Measurements from ENCODE around the gene MCOLN2. TPM values are rescaled to one million over a fixed set of nuclear protein-coding genes. Genes with fewer than 3 reads are reported as not detected.

The MCOLN2 gene
- total and polyA plus RNA-seq, 2 of the 13 experiments (the other 11 are each of a cell fraction or from before 2014, with no cell fraction given) = not detected

DNA sequence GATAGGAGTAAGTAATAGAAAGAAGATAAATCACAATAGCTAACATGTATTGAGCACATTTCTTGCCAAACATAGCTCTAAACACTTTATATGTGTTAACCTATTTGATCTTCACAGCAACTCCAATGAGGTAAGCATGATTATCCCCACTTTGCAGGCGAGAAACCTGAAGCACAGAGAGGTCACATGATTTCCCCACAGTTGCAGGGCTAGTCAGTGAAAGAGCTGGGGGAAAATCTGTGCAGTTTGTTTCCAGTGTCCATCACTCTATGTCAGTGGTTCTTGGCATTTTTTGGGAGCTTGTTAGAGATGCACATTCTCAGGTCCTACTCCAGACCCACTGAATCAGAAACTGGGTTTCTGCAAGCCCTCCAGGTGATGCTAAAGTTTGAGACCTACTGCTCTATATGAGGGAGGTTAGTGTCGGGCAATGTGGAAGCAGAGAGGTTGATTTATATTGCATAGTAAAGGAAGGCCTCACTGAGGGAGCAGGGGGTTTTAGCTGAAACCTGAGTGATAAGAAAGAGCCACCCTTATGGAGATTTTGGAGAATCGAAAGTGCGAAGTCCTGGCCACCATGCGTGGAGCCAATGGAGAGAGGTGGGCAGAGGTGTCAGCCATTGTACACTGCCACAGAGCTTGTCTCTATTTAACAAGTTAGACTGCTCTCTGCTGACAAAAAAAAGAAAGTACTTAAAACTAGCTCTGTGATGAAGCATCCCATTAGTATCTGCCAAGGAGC is 30.5 kb upstream of the MCOLN2 start:
- no peaks in the 10 kb centered on the region for H3K36me3 ChIP-seq (replicated peaks in 1 of 2; ENCODE audit: control insufficient read depth in 1 of 2, insufficient read depth in 2 of 2, low read length in 2 of 2)
- no peaks in the 10 kb centered on the region for H3K79me2 ChIP-seq (ENCODE audit: insufficient read depth, low read length)
- in situ Hi-C loops (cut with HindIII; ENCODE audit: extremely low pct_ligation_motif_present, low pct_unique_long_range_greater_than_20kb) = no loop called here
- ChIA-PET CTCF (ENCODE audit: low intra/inter-chr PET ratio, low total read pairs) (interaction anchor here (2.0 kb wide), 1 partner anchor 83 kb away, joined by 10 read pairs; no protein-coding TSS in a partner anchor), POLR2A (no interaction called here)
- H4K20me1 ChIP-seq (ENCODE audit: insufficient read depth, low read length) = no peaks in the 10 kb centered on the region
- no peaks in the 10 kb centered on the region for H3K4me1 ChIP-seq (ENCODE audit: insufficient read depth, low read length)
- H3K27ac ChIP-seq (ENCODE audit: extremely low read length, insufficient read depth, low read length) = no peak overlapping the region
- H3K9me3 ChIP-seq (ENCODE audit: low read length) = no peaks in the 10 kb centered on the region
- ATAC-seq (peak; percentile 84), FAIRE-seq (no peak), DNase-seq (ENCODE audit: low spot score) (no peak)
- H3K4me2 ChIP-seq (ENCODE audit: low read depth, low read length) = no peak overlapping the region
- no peak overlapping the region for H2AFZ ChIP-seq (ENCODE audit: low read length)
- TF ChIP-seq ZKSCAN8 (CRISPR knock-in tag; IDR thresholded peaks at IDR 0.05; ENCODE audit: borderline replicate concordance) = no peak
- TF ChIP-seq STAG1 (CRISPR knock-in tag; IDR thresholded peaks at IDR 0.05) = peak; percentile 22; the same call in 1 of the 2 replicates
- no peak overlapping the region for H3K9ac ChIP-seq (ENCODE audit: insufficient read depth, low read depth, low read length)
- BruUV-seq (replicated peaks) = no TSS peak
- WGBS (ENCODE audit: low lambda C conversion rate) = 28% methylated on average over 5 of the region's 5 CpGs
- H3K4me3 ChIP-seq (replicated peaks in 1 of 3; ENCODE audit: insufficient read depth in 1 of 3, low read depth in 2 of 3, low read length in 3 of 3) = no peak overlapping the region
- H3K27me3 ChIP-seq (ENCODE audit: control insufficient read depth in 1 of 2, insufficient read depth in 2 of 2, low read length in 2 of 2) = no peaks in the 10 kb centered on the region
- intact Hi-C loops (cut with micrococcal nuclease; ENCODE audit: unreplicated experiment) = loop anchor here (1.0 kb wide), 1 partner anchor 82 kb away; no protein-coding TSS in a partner anchor

DNA sequence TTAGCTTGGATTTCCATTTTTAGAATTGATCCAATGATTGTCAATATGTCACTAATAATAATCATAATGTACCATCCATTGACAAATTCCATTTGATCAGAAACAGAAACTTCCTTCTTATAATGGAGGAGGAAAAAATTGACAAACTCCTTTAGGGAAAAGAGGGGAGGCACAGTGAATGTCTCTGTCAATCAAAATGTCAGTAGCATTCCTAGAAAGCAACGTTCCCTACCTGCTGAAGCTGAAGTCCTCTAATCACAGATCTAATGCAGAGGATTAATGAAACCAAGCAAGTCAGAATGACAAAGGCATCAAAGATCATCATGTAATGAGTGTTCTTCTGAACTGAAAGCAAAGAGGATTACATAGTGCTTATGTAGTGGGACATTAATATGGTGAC is 29.0 kb upstream of the MCOLN2 start:
- TF ChIP-seq ZNF282 (IDR thresholded peaks at IDR 0.05; ENCODE audit: partially characterized antibody) = no peak
- 0 out of 2 replicates have a peak, but pooled peaks have one; percentile 12 for TF ChIP-seq BCL6 (CRISPR knock-in tag; IDR thresholded peaks at IDR 0.05)
- no peak for TF ChIP-seq TCF12 (IDR thresholded peaks at IDR 0.05)
- TF ChIP-seq TCF12 (CRISPR knock-in tag; IDR thresholded peaks at IDR 0.05) = no peak
- TF ChIP-seq IKZF4 (CRISPR knock-in tag; IDR thresholded peaks at IDR 0.05; ENCODE audit: borderline replicate concordance, low read depth, not compliant biosample characterization) = no peak
- Histone ChIP-seq H3K79me2 (ENCODE audit: insufficient read depth, low read length) (no peaks in the 10 kb centered on the region), H3K27me3 (ENCODE audit: control insufficient read depth in 1 of 2, insufficient read depth in 2 of 2, low read length in 2 of 2) (no peaks in the 10 kb centered on the region), H4K20me1 (ENCODE audit: insufficient read depth, low read length) (no peaks in the 10 kb centered on the region), H3K9ac (ENCODE audit: insufficient read depth, low read depth, low read length) (no peak overlapping the region), H3K36me3 (replicated peaks in 1 of 2; ENCODE audit: control insufficient read depth in 1 of 2, insufficient read depth in 2 of 2, low read length in 2 of 2) (no peaks in the 10 kb centered on the region), H3K9me3 (ENCODE audit: low read length) (no peaks in the 10 kb centered on the region), H3K4me2 (ENCODE audit: low read depth, low read length) (no peak overlapping the region), H3K27ac (ENCODE audit: extremely low read length, insufficient read depth, low read length) (no peak overlapping the region), H3K4me3 (replicated peaks in 1 of 3; ENCODE audit: insufficient read depth in 1 of 3, low read depth in 2 of 3, low read length in 3 of 3) (no peak overlapping the region), H2AFZ (ENCODE audit: low read length) (no peak overlapping the region), H3K4me1 (ENCODE audit: insufficient read depth, low read length) (no peaks in the 10 kb centered on the region)
- ATAC-seq (no peak), DNase-seq (ENCODE audit: low spot score) (no peak), FAIRE-seq (no peak)
- intact Hi-C loops (cut with micrococcal nuclease; ENCODE audit: unreplicated experiment) = no loop called here
- ChIA-PET CTCF (ENCODE audit: low intra/inter-chr PET ratio, low total read pairs) (no interaction called here), POLR2A (no interaction called here)
- in situ Hi-C loops (cut with HindIII; ENCODE audit: extremely low pct_ligation_motif_present, low pct_unique_long_range_greater_than_20kb) = no loop called here
- WGBS (ENCODE audit: low lambda C conversion rate) = 0% methylated on average over 1 of the region's 1 CpG
- BruUV-seq (replicated peaks) = no TSS peak

Measured in HepG2 (cell line).